CD4-positive, alpha-beta memory T cell (primary cell): ENCODE results near the gene FAM47A. TPM values are rescaled to one million over a fixed set of nuclear protein-coding genes. Genes with fewer than 3 reads are reported as not detected.

ENCODE experiments used
- CTCF ChIA-PET: fragments of 350-600 bp; sonication (Branson Sonifier 250); formaldehyde crosslinking; loops from one replicate; lab custom pipeline; 2021; ENCODE audit warnings: inconsistent platforms; ENCODE audit not compliant: partially characterized antibody; lab: Charles Lee
- POLR2A ChIA-PET: fragments of 350-600 bp; sonication (Branson Sonifier 250); formaldehyde crosslinking; loops from one replicate; lab custom pipeline; 2021; ENCODE audit not compliant: partially characterized antibody; lab: Charles Lee
- DNase-seq, 5 donors: peaks; one replicate each; pipeline versions ENCODE4 v3.0.0 to v3.0.0-alpha.2; 2020 to 2022; ENCODE audit warnings: mixed read lengths in 1 of 5
- H3K27ac ChIP-seq: one replicate; pipeline ENCODE4 v1.7.0; 2013; ENCODE audit warnings: low read depth, low read length
- H3K27me3 ChIP-seq: 2 replicates; pipeline ENCODE4 v1.7.0; 2013; ENCODE audit warnings: mild to moderate bottlenecking, low read length, moderate library complexity; ENCODE audit not compliant: insufficient read depth
- H3K36me3 ChIP-seq: 2 replicates; pipeline ENCODE4 v1.7.0; 2013; ENCODE audit warnings: mild to moderate bottlenecking, low read length, moderate library complexity; ENCODE audit not compliant: insufficient read depth
- H3K4me1 ChIP-seq: 2 replicates; pipeline ENCODE4 v1.7.0; 2013; ENCODE audit warnings: mild to moderate bottlenecking, low read length, moderate library complexity; ENCODE audit not compliant: insufficient read depth
- H3K4me3 ChIP-seq, 2 donors: one replicate each; pipeline ENCODE4 v1.7.0; 2013; ENCODE audit warnings: low read length in 2 of 2, mild to moderate bottlenecking in 1 of 2
- H3K9me3 ChIP-seq, 2 donors: one replicate each; pipeline ENCODE4 v1.7.0; 2013; ENCODE audit warnings: low read length in 2 of 2, control low read depth in 1 of 2; ENCODE audit not compliant: control insufficient read depth in 1 of 2
- H3K27ac Mint-ChIP-seq, 7 donors: one replicate each; pipeline ENCODE4 v1.8.0; 2020 to 2021; ENCODE audit warnings: mixed read lengths in 7 of 7, mild to moderate bottlenecking in 6 of 7, inconsistent platforms in 3 of 7, moderate library complexity in 3 of 7
- H3K27me3 Mint-ChIP-seq, 2 donors: one replicate each; pipeline ENCODE4 v1.8.0; 2020 to 2021; ENCODE audit warnings: mixed read lengths in 2 of 2
- H3K36me3 Mint-ChIP-seq, 2 donors: one replicate each; pipeline ENCODE4 v1.8.0; 2020 to 2021; ENCODE audit warnings: mixed read lengths in 2 of 2, inconsistent platforms in 1 of 2, mild to moderate bottlenecking in 1 of 2
- H3K4me1 Mint-ChIP-seq, 4 donors: one replicate each; pipeline ENCODE4 v1.8.0; 2020 to 2021; ENCODE audit warnings: mixed read lengths in 4 of 4, mild to moderate bottlenecking in 1 of 4
- H3K4me3 Mint-ChIP-seq, 8 donors: one replicate each; pipeline ENCODE4 v1.8.0; 2020 to 2021; ENCODE audit warnings: mixed read lengths in 8 of 8, mild to moderate bottlenecking in 7 of 8, moderate library complexity in 6 of 8, inconsistent platforms in 3 of 8
- H3K9me3 Mint-ChIP-seq, 8 donors: one replicate each; pipeline ENCODE4 v1.8.0; 2020 to 2021; ENCODE audit warnings: mixed read lengths in 8 of 8, mild to moderate bottlenecking in 5 of 8, inconsistent platforms in 3 of 8, moderate library complexity in 1 of 8
- intact Hi-C: fragments of 100-400 bp; cut with micrococcal nuclease; formaldehyde crosslinking; loops from one replicate; pipeline ENCODE4 v1.15.1; 2023
- polyA plus RNA-seq, 2 donors: library from polyadenylated mRNA; unstranded; fragments of 300-500 nt; fragmentation: Illumina TruSeq; gene quantifications; one replicate each; pipeline ENCODE4 v1.2.3, GENCODE V29; 2021
- total RNA-seq, 2 experiments: library from RNA; stranded (reverse); gene quantifications; one replicate each; pipeline ENCODE4 v1.2.3, GENCODE V29; 2021

The FAM47A gene
- total and polyA plus RNA-seq, 4 experiments from 2014 or later, result not detected

DNA sequence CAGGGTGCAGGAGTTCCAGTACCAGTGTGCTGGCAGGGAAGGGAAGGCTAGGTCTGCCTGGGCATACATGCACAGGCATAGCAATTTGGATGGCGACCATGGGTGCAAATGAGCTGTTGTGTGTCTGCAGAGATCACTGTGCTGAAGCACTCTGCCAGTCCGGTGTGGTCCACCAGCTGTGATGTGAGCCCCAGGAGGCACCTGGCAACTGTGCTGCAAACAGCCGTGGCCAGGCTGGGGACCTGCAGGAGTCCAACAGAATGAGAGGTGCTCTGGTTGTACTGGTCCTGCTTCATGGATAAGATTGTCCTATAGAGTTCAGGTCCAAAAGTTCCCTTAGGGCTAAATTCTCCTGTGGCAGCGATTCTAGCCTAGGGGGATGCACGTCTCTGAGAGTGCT is 6.1 kb downstream of the FAM47A start:
- peaks cover 0 to 21% (median 8%) of the 10 kb centered on the region in 8 donors for H3K9me3 Mint-ChIP-seq
- H3K9me3 ChIP-seq, result no peaks in the 10 kb centered on the region
- intact Hi-C loops, result no loop called here
- H3K27me3 ChIP-seq, result no peaks in the 10 kb centered on the region
- ChIA-PET CTCF (no interaction called here), POLR2A (no interaction called here)
- no peak overlapping the region for H3K27ac Mint-ChIP-seq
- no peaks in the 10 kb centered on the region for H3K4me1 Mint-ChIP-seq
- no peak overlapping the region for H3K4me3 Mint-ChIP-seq
- no peaks in the 10 kb centered on the region for H3K27me3 Mint-ChIP-seq
- H3K4me3 ChIP-seq, result no peak overlapping the region
- no peak overlapping the region for H3K27ac ChIP-seq
- no peaks in the 10 kb centered on the region for H3K36me3 ChIP-seq
- no peak for DNase-seq
- no peaks in the 10 kb centered on the region for H3K4me1 ChIP-seq
- no peaks in the 10 kb centered on the region for H3K36me3 Mint-ChIP-seq

- CTCF ChIA-PET, result interaction anchor here (0.7 kb wide), 1 partner anchor 401 kb away, joined by 3 read pairs; no protein-coding TSS in a partner anchor
- intact Hi-C loops, result no loop called here
- Histone ChIP-seq H3K36me3 (no peaks in the 10 kb centered on the region), H3K27me3 (no peaks in the 10 kb centered on the region), H3K4me1 (no peaks in the 10 kb centered on the region), H3K27ac (no peak overlapping the region), H3K9me3 (no peaks in the 10 kb centered on the region), H3K4me3 (no peak overlapping the region)
- H3K9me3 Mint-ChIP-seq, result peaks cover 0 to 14% (median 3%) of the 10 kb centered on the region in 8 donors
- POLR2A ChIA-PET, result no interaction called here
- no peaks in the 10 kb centered on the region for H3K36me3 Mint-ChIP-seq
- no peaks in the 10 kb centered on the region for H3K27me3 Mint-ChIP-seq
- no peaks in the 10 kb centered on the region for H3K4me1 Mint-ChIP-seq
- no peak overlapping the region for H3K27ac Mint-ChIP-seq
- DNase-seq, result no peak
- no peak overlapping the region for H3K4me3 Mint-ChIP-seq
Measured at GRCh38 chrX:34119122-34119521, 13.0 kb downstream of the FAM47A start.

DNA sequence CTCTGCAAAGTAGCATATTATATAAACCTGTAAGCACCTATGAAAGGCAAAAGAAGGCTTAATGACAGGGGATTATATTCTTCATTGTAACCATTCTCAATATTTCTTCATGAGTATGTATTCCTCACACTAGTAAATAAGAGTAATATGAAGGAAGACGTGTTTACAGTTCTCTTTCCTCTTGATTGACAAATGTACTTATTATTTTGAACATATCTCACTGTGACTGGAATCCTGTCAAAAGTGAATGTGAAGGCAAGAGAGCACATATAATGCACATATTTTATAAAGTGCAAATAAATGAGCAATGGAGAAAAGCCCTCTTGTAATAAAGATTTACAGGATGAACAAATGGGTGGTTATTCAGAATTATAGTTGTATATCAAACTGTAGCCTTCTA is 19.7 kb downstream of the FAM47A start:
- POLR2A ChIA-PET, result no interaction called here
- Histone ChIP-seq H3K27ac (no peak overlapping the region), H3K36me3 (no peaks in the 10 kb centered on the region)

More for the DNA sequence above, 19.7 kb downstream of the FAM47A start:
- Histone ChIP-seq H3K27me3 (no peaks in the 10 kb centered on the region), H3K4me1 (no peaks in the 10 kb centered on the region), H3K9me3 (no peaks in the 10 kb centered on the region), H3K4me3 (no peak overlapping the region)
- no peak for DNase-seq
- Mint-ChIP-seq H3K4me3 (no peak overlapping the region), H3K27me3 (no peaks in the 10 kb centered on the region), H3K9me3 (peaks cover 0 to 7% (median 1%) of the 10 kb centered on the region in 8 donors), H3K36me3 (no peaks in the 10 kb centered on the region), H3K27ac (no peak overlapping the region), H3K4me1 (no peaks in the 10 kb centered on the region)
- CTCF ChIA-PET, result no interaction called here
- intact Hi-C loops, result no loop called here
